GM19239 (cell line): ENCODE data around the gene LRP4.

Experiments used
- DNase-seq: peaks from one replicate; pipeline ENCODE4 v3.0.0; 2011; ENCODE audit warnings: low spot score; ENCODE audit not compliant: insufficient read length
- FAIRE-seq: peaks from 2 replicates; lab custom pipeline; 2011; peaks lifted over from hg19 to GRCh38; lab: Jason Lieb, UNC

Gene LRP4

DNA sequence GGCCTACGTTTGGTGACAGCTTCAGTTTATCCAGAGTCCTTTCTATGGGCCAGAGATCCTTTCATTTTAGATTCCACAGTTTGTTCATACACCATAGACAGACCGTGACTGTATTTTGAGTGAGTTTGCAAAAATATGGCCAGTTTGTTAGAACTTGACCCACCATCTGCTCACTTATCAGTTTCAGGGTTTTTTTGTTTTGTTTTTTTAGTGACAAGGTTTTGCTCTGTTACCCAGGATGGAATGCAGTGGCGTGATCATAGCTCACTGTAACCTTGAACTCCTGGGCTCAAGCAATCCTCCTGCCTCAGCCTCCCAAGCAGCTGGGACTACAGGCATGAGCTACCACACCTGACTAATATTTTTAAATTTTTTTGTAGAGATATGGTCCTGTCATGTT is 63.2 kb downstream of the LRP4 start:
- DNase-seq (no peak), FAIRE-seq (no peak)

DNA sequence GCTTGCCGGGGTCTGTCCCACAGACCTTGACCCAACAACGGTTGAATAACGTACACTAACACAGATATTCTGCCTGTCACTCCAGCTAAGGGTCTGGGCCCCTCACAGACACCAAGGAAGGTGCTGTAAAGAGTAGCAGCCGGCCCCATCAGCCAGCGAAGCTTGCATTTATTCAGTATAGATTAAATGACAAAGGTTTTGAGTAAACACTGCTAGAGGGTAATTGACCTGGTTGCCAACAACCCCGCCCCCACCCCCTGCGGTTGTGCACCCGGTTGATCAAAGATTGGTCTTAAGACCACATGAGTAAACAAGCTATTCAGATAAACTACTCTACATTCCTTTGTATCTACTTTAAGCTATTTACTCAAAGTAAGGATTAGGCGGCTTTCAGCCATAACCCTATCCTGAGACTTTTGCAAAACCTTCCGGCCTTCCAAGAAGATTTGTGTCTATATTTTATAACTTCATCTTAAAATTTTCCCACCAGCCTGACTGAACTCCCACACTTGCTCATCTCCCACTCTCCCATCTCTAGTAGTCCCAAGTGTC is 67.4 kb downstream of the LRP4 start:
- no peak for DNase-seq
- FAIRE-seq = no peak

DNA sequence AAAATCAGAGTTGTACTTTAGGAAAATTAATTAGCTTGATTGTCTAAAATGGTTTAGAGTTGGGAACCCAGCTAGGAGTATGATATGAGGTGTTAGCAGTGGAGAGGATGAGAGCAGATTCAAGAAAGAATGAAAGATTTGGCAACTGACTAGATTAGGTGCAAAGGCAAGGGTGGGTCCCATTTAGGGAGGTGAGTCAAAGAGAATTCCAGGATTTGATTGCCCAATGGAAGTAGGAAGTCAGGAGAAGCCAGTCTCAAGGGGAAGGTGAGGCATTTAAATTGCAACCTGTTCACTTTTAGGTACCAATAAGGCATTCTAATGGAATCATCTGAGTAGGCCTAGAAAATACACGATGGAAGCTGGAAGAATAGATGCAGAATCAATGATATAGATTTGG is 68.7 kb downstream of the LRP4 start:
- DNase-seq (no peak), FAIRE-seq (no peak)

DNA sequence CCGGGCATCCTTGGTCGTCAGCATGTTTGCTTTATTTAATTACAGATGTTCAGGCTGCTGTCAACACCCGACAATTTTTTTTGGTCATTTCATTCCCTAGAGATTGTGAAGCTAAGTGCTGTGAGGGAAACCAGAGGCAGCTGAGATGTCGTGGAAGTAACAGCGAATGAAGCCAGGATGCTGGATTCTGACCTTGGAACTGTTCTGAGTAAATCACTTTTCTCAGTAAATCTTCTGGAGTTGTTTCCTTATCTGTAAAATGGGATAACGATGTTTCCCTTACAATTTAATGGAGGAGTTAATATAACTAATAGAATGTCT is 71.9 kb downstream of the LRP4 start:
- FAIRE-seq = no peak
- no peak for DNase-seq

DNA sequence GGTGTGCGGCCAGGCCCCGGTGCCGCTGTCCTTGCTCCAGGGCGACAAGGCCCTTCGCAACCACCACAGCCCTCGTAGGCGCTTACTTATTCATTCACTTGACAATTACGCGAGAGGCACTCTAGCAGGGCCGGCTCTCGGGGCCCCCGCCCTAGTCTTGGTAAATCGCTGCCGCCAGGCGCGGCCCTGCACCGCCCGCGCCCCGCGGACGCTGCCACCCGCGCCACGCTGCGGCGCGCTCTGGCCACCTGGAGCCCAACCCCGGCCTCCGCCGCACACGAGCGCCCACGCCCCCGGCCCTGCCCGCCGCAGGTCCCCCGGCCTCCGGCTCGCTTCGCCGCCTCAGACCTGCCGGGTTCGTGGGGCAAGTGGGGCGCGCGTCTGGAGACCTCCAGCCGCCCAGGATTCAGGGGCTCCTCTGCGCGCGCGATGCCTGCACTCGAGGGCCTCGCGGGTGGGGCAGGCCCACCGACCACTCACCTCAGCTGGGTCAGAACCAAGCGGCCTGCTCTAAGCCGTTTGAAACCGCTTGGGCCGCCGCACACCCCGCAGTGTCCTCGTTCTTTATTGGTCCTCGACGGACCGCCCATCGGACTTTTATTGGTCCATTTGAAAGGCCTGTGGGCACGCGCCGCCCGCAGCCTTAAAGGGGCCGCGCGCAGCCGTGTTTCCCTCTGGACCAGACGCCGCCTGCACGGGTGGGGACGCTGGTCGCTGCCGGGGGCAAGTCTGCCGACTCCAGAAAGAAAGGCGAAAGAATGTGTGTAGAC is 72.4 kb downstream of the LRP4 start, which contains the start of gene CKAP5:
Gene CKAP5, minus strand, starts transcription at position 541 of the 770 bp plus-strand sequence. CDS start 25,049 bp downstream, outside the sequence.
- DNase-seq (peak; percentile 97), FAIRE-seq (peak; percentile 94)

DNA sequence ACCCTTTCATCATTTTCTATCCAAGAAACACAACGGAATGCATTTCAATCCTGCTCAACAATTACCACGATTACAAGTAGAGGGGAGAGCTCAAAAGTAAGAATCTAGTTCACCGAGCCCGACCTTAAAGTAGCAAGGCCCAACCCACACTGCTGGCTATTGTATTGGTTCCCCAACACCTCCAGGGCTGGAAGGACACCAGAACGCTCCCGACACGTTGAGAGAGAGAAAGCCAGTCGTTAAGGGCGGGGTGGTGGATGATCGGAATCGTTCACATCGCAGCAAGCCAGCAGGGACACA is 73.0 kb downstream of the LRP4 start:
- no peak for DNase-seq
- no peak for FAIRE-seq

DNA sequence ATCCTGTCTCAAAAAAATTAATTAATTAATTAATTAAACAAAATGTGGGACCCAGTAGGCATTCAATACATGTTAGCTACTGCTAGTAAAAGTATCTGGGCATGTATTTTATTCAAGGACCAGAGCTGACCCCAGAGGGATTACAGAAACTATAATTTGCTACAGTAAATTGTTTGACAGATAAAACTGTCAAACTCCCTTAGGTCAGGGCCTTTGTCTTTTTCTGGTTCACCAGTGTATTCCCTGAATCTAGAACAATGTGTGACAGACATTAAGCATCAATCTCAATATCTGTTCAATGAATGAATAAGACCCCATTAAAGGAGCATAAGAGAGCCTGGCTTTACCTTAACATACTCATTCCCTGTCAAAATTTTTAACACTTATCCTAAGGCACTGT is 78.2 kb downstream of the LRP4 start:
- FAIRE-seq = no peak
- no peak for DNase-seq

DNA sequence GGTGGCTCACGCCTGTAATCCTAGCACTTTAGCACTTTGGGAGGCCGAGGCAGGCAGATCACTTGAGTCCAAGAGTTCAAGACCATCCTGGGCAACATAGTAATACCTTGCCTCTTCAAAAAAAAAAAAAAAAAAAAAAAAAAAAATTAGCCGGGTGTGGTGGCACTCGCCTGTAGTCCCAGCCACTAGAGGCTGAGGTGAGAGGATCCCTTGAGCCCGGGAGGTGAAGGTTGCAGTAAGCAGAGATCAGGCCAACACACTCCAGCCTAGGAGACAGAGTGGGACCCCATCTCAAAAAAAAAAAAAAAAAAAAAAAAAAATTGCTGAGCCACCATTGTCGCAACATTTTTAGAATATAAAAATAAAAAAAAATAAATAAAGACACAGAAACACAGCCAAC is 79.8 kb downstream of the LRP4 start:
- DNase-seq = no peak
- no peak for FAIRE-seq

DNA sequence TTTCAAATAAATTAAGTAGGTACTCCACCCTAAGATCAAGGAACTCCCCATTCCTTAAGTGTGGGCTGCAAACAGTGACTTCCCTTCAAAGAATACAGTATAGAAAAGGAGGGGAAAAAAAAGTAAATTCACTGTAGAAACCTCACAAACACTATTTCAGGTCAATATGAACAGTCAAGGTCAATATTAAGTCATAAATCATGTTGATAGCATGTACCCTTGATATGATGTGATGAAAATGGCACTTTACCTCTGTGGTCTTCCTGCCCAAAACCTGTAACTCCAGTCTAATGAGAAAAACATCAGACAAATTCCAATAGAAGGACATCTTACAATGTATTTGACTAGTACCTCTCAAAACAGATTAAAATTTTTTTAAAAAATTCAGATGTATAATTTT is 80.5 kb downstream of the LRP4 start:
- DNase-seq = no peak
- FAIRE-seq = no peak

DNA sequence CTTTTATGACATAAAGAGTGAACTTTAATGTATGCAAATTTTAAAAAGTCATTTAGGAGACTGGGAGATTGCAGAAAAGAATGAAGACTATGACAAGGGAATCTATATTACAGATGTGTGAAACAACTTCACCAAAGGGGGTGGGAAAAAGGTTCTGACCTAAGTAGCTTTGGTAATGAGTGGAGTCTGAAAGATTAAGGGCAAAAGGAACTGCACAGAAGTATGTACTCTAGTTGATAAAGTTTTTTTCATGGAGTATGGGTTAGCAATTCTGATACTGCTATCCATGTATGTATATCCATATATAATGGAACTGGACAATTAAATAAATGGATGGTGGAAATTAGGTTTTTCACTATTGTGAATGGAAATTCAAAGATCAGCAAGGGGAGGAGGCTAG is 81.5 kb downstream of the LRP4 start:
- FAIRE-seq = no peak

DNA sequence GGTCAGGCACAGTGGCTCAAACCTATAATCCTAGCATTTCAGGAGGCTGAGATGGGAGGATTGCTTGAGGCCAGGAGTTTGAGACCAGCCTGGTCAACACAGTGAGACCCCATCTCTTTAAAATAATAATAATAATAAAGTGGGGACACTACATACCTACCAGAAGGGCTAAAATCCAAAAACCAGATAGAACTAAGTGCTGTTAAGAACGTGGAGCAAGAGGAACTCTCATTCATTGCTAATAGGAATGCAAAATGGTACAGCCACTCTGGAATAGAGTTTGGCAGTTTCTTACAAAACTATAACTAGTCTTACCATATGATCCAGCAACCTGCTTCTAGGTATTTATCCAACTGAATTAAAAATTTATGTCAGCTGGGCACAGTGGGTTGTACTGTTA is 81.9 kb downstream of the LRP4 start:
- DNase-seq (no peak), FAIRE-seq (no peak)

More for the DNA sequence above, 81.5 kb downstream of the LRP4 start:
- no peak for DNase-seq

DNA sequence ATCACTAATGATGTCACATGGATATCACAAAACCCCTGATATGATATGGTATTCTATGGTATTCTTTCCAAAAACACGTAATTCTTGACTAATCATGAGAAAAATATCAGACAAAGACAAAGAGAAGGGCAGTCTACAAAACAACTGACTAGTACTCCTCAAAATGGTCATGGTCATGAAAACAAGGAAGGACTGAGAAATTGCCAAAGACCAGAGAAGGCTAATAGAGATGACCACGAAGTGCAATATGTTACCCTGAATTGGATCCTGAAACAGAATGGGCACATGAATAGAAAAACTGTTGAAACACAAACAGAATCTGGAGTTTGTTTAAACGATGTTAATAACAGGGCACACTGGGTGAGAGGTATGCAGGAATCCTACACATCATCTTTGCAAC is 82.5 kb downstream of the LRP4 start:
- DNase-seq = no peak
- FAIRE-seq = no peak

DNA sequence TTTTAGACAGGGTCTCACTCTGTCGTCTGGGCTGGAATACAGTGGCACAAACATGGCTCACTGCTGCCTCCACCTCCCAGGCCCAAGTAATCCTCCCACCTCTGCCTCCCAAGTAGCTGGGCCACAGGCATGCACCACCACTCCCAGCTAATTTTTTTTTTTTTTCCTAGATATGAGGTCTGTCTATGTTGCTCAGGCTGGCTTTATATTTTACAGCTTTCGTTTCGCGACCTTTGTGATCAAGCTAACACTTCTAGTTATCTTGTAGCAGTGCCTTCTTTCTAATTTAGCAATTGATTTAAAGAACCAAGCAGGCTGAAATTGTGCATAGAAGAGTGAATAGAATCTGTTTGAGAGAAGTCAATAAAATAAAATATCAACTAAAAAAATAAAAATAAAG is 83.5 kb downstream of the LRP4 start:
- no peak for FAIRE-seq
- no peak for DNase-seq

DNA sequence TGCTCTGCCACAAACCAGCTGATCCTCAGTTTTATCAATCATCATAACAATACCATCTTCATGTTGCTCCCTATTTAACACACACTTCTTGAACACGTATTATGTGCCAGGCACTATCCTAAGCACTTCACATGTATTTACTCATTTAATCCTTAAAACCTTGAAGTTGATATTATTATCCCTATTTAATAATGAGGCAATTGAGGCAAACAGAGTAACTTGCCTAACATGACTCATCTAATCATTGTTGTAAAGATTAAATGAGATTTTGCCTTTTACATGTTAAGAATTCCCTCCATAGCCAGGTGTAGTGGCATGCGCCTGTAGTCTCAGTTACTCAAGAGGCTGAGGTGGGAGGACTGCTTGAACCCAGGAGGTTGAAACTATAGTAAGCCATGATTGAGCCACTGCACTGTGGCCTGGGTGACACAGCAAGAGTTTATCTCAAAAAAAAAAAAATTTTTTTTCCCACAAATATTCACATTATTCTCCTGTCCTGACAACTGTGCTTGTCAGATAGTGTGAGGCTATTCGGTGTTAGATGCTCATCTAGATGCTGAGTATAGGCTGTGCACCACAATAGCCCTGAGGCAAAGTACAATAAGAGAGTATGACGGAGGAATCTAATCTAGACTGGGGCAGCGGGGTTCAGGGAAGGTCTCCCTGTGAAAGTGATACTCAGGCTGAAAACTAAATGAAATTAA is 85.7 kb downstream of the LRP4 start:
- DNase-seq (no peak), FAIRE-seq (no peak)

DNA sequence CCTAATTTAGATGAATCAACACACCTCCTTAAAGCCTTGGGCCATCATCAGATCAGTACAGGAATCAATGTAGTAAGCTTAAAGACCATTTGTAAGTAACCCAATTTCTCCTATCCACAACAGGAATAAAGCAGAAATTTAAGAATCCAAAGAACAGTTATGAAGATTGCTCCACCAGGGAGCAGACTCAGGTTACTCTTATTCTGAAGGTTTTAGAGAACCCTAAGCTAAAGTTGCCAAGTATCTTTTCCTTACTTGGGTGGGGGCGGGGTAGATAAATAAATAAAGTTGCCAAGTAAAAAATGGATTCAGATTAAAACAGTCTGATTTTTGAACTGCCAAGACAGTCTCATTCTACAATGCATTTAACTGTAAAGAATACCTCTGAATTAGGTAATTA is 90.4 kb downstream of the LRP4 start:
- DNase-seq (no peak), FAIRE-seq (no peak)

DNA sequence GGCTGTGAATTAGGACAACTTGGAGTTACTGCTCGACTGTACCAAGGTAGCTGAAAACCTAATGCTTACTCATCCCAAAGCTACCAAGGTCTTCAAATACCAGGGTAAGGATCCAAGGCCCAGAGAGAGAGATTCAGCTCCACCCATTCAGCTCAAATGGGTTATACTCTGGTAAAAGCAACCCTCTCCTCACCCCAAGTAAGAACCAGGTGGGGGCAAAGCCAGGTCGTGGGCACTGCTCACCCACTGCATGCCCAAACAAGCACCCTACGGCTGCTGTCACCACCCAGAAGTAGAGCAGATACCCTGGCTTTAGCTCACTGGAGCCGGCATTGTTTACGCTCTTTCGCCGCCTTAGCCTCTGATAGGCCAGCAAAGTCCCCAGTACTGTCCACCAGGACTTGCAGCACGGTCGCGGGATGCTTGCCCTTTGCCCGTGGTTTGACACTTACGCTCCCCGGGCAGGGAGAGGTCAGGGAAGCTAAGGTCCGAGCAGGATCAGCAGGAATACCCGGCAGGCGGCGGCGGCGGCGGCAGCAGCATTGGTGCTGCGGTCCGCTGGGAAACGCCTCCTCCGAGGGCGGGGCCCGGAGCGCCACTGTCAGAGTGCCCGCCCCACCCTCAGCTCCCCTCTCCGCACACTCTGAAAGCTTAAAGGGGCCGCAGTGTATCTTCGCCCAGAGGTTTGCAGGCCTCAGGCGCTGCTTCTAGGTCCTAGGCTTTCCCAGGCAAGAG is 91.9 kb downstream of the LRP4 start:
- FAIRE-seq = peak; percentile 53

DNA sequence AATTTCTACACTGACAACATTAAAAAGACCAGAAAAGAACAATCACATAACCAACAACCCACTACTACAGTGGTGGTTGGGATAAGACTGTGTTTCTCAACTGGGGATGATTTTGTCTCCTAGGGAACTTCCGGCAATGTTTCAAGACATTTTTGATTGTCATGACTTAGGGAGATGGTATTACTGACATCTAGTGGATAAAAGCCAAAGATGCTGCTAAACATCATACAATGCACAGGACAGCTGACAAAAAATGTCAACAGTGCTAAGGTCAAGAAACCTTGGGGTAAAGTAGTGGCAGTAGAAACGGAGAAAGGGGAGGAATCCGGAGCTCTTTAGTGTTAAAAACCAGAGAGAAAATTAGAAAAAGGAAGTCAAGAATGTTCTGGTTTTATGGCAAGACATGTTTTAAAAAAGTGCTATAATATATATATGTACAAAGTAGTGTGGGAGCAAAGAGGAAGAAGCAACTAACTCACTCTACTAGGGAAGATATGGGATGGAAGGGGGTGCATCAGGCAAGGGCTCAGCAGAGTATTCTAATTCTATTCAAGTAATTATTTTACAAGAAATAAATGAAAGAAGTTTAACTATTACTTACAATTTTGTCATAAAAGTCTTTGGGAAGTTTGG is 109.4 kb downstream of the LRP4 start:
- FAIRE-seq (no peak), DNase-seq (no peak)

More for the DNA sequence above, 91.9 kb downstream of the LRP4 start:
- peak; percentile 55 for DNase-seq
